ENCODE measurements around the gene PEX11G. TPM values are rescaled to one million over a fixed set of nuclear protein-coding genes. Genes with fewer than 3 reads are reported as not detected.
A peak's percentile ranks its signal among the peaks of the same experiment; 100 is the strongest.

Gene PEX11G
- polyA plus RNA-seq, 4 donors, result 5.8 to 9.2 (median 7.9) TPM

DNA sequence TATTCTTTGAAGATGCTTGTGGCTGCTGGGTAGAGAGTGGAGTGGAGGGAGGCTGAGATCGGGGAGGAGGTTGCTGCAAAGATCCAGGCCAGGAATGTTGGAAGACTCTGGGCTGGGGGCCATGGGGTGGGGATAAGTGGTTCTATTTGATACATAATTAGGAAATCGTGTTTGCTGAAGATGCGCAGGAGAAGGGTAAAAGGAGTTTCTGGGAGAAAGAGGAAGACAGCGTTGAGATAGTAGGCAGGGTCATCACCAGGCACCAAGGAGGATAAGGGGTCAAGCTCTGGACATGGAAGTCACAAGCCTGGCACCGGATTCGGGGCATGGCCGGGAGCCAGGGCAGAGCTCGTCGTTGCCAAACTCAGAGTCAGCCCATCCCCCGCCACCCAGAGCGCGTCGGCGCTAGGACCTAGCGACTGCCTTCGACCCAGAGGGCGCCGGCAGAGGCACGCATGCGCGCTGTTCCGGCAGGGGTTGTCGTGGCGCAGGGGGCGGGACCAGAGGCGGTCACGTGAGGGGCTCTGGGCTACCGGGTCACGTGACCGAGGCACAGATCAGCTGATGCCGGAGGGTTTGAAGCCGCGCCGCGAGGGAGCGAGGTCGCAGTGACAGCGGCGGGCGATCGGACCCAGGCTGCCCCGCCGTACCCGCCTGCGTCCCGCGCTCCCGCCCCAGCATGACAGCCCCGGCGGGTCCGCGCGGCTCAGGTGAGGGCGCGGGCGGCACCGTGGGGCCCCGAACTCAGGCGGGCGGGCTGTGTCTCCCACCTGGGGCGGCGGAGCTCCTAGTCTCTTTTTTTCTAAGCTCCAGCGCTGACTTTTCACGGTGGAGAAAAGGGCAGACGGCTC, 33.5 kb upstream of the PEX11G start, which contains the start of gene MCOLN1:
MCOLN1 (plus strand) TSS at position 553 of the 851 bp plus-strand sequence; CDS start at position 680, 127 bp downstream.
- peak in 3 of 4 donors; percentile 91 to 96 (median 94) for DNase-seq (ENCODE audit: low read depth in 4 of 4, low spot score in 2 of 4)

DNA sequence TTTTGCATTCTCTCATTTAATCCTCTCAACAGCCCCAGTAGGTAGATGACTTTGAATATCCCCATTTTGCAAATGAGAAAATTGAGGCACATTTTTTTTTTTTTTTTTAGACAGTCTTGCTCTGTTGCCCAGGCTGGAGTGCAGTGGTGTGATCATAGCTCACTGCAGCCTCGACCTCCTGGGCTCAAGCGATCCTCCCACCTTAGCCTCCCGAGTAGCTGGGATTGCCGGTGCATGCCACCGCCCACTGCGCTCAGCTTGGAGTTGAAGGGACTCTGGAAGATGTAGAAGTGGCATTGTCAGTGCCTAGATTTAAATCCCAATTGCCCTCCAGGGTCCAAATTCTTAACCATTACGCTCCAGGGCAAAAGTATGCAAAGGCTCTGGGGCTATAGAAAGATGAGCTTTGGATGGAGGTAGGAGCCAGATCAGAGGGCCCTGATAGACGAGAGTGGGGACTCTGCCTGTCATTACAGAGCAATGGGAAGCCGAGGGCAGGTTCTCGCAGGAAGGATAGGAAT, 32.8 kb upstream of the PEX11G start:
- no peak for DNase-seq (ENCODE audit: low read depth in 4 of 4, low spot score in 2 of 4)

- DNase-seq (ENCODE audit: low read depth in 4 of 4, low spot score in 2 of 4), result no peak
These were observed 31.6 kb upstream of the PEX11G start for GRCh38 chr19:7520131-7521051.

DNA sequence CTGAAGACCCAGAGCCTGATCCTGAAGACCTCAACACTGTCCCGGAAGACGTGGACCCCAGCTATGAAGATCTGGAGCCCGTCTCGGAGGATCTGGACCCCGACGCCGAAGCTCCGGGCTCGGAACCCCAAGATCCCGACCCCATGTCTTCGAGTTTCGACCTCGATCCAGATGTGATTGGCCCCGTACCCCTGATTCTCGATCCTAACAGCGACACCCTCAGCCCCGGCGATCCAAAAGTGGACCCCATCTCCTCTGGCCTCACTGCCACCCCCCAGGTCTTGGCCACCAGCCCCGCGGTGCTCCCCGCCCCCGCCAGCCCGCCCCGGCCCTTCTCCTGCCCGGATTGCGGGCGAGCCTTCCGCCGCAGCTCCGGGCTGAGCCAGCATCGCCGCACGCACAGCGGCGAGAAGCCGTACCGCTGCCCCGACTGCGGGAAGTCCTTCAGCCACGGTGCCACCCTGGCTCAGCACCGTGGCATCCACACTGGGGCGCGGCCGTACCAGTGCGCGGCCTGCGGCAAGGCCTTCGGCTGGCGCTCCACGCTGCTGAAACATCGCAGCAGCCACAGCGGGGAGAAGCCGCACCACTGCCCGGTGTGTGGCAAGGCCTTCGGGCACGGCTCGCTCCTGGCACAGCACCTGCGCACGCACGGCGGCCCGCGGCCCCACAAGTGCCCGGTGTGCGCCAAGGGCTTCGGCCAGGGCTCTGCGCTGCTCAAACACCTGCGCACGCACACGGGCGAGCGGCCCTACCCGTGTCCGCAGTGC, 30.7 kb upstream of the PEX11G start:
- DNase-seq (ENCODE audit: low read depth in 4 of 4, low spot score in 2 of 4), result no peak

DNA sequence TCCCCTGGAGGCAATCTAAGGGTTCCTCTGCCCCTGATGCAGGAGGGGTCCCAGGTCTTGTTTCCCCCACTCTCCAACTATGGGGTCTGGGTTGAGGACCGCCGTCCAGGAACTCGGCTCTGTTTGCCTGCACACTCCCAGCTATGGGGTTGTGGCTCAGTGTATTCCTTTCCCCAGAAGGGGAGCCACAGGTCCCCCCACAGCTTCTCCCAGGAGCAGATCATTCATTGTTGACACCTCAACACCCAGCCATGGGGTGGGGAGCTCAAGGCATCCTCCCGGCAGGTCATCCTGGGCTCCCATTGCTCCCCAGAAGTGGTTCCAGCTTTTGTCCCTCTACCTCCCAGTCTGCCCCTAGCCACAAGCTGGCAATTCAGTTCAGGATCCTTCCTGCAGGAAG, 28.0 kb upstream of the PEX11G start:
- no peak for DNase-seq (ENCODE audit: low read depth in 4 of 4, low spot score in 2 of 4)

- DNase-seq (ENCODE audit: low read depth in 4 of 4, low spot score in 2 of 4), result no peak
These were observed 27.5 kb upstream of the PEX11G start for GRCh38 chr19:7516333-7516732.

DNA sequence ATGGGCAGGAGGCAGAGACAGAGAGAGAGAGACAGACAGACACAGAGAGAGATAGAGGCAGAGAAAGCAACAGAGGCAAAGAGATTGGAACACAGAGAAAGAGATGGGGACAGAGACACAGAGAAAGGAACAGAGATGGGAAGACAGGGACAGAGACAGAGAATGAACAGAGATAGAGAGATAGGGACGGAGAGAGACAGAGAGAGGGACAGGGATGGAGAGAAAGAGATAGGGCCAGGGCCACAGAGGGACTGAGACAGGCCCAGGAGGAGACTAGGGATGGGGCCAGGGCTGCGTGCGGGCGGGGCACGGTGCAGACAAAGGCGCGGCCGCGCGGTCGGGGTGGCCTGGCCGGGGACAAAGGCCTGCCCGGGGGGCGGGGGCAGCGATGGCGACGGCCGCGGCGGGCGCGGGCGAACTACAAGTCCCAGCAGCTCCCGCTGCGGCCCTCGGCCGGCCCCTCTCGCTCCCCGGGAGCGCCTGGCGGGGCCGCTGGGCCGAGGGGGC, 26.9 kb upstream of the PEX11G start, which contains the start of gene ZNF358:
ZNF358 (plus strand) TSS at position 459 of the 507 bp plus-strand sequence. CDS start 3,140 bp downstream, outside the sequence.
- DNase-seq (ENCODE audit: low read depth in 4 of 4, low spot score in 2 of 4), result peak in 1 of 4 donors; percentile 59

DNA sequence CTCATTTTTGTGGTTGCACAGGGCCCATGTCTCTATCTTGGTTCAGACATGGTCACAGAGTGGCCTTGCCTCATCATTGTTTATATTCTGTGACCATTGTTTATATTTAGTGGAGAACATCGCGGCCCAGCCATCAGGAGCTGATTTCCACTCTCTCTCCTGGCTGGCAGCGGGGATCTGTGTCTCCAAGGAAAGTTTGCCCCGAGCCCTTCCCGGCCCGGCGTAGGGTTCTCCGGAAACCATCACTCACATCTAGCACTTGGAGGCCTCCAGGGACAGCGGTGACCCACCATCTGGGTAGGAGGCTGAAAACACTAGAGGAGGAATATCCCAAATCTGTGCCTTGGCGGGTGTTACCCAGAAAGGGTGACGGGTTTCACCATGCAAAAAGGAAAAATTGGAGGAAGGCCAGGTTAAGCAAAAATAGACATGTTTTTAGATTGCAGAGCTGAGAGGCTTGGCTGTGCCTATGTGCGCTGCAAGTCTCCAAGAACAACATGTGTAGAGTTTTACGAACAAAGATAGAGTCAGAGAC, 26.3 kb upstream of the PEX11G start:
- no peak for DNase-seq (ENCODE audit: low read depth in 4 of 4, low spot score in 2 of 4)

DNA sequence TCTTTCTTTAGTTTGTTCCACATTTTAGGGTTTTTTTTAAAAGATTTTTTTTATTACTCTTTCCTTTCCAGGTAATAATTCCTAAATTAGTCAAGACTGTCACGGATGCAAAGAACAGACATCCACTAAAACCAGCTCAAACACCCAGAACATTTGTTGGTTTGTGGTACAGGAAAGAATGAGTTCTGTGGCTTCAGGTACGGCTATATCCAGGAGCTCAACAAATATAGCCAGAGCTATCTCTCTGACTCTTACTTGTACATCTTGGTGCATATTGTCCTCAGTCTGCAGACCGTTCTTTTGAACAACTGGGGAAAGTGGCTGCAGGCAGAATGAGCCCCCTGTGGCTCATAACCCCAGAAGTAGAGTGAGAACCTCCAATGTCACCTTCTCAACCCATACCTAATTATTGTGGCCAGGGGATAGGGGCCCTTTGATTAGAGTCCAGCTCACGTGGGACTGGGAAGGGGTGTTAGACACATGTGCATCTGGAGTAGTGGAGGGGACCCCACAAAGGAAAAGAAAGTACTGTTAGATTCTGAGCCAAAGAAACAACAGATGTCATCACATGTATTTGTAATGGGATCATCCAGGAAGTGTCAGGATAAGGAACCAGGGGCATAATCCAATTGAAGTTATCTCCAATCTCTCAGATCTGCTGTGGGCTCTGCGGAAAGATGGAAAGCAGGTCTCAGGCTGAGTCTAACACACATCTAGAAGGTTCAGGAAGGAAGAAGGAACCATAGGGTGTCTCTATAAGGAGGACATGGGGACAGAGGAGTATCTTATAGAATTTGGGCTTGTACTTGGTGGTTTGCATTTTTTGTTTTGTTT, 25.2 kb upstream of the PEX11G start:
- no peak for DNase-seq (ENCODE audit: low read depth in 4 of 4, low spot score in 2 of 4)

DNA sequence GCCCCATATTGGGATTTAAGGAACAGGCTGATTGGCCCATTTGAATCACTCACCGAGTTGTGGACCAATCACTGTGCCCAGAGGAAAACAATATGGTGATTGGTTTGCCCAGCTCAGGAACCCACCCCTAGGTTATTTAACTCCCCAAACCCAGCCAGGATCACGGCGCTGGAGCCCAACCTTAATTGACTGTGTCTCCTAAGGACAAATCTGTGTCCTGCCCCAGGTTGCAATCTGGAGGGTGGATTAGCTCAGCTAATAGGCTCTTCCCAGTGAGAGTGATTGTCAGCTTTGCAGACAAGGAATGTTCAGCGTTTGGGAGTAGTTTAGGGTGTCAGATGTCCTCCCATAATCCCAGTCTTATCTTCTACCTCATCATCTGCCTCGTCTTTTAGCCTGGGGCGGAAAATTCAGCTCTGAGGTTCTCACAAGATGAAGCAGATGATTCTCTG, 23.6 kb upstream of the PEX11G start:
- DNase-seq (ENCODE audit: low read depth in 4 of 4, low spot score in 2 of 4), result no peak

DNA sequence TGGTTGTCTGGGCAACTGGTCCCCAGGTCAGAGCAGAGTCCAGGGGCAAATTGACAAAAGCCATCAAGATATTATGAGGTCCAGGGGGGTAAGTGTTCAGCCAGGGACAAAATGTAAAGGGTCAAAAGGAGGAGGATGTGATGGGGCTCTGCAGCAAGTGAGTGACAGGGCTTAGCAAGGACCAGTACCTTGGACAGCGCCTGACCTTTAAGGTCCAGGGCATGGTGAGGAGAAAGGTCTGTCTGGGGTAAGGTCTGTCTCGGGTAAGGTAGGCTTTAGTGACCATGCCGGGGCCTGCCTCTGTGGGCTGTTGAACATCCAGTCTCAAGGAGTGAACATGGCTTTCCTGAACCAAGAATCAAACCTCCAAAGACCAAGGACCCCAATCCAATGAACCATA, 20.8 kb upstream of the PEX11G start:
- DNase-seq (ENCODE audit: low read depth in 4 of 4, low spot score in 2 of 4), result no peak

GRCh38 chr19:7507884-7508283, 19.0 kb upstream of the PEX11G start:
- no peak for DNase-seq (ENCODE audit: low read depth in 4 of 4, low spot score in 2 of 4)

- DNase-seq (ENCODE audit: low read depth in 4 of 4, low spot score in 2 of 4), result no peak
These were observed 17.8 kb upstream of the PEX11G start for GRCh38 chr19:7506385-7507328.

GRCh38 chr19:7505682-7506384, 17.0 kb upstream of the PEX11G start:
- DNase-seq (ENCODE audit: low read depth in 4 of 4, low spot score in 2 of 4), result no peak

DNA sequence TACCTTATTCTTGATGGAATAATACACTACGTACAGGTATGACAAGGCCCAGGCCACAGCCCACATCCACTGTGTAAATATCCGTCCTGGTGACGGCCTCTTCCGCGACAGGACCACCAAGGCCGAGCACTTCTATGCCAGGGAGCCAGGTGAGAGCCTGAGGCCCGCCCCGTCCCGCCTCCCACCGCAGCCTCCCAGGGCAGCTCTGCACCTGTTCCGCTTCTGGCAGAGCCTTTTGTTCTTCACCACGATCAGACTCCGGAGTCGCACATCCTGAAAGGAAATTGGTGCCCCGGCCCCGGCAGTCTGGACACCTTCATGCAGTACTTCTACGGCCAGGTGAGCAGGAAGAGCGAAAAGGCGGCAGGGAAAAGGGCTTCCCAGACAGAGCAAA, 16.4 kb upstream of the PEX11G start:
- DNase-seq (ENCODE audit: low read depth in 4 of 4, low spot score in 2 of 4), result no peak

GRCh38 chr19:7504684-7505083, 15.8 kb upstream of the PEX11G start:
- no peak for DNase-seq (ENCODE audit: low read depth in 4 of 4, low spot score in 2 of 4)

- no peak for DNase-seq (ENCODE audit: low read depth in 4 of 4, low spot score in 2 of 4)
These were observed 13.7 kb upstream of the PEX11G start for GRCh38 chr19:7502552-7502951.

All from left renal cortex interstitium (tissue), 4 donors.